Neural crest cell (in vitro differentiated cells): ENCODE results near the gene KRT6B. TPM values are rescaled to one million over a fixed set of nuclear protein-coding genes. Genes with fewer than 3 reads are reported as not detected.

Experiments
- DNase-seq: peaks from one replicate; pipeline ENCODE4 v3.0.0; 2021; ENCODE audit warnings: low read depth, mixed read lengths, low spot score
- H3K27ac Mint-ChIP-seq: one replicate; pipeline ENCODE4 v1.8.0; 2021; ENCODE audit warnings: mild to moderate bottlenecking, mixed read lengths; ENCODE audit not compliant: unreplicated experiment
- H3K27me3 Mint-ChIP-seq: 2 replicates; pipeline ENCODE4 v1.8.0; 2021; ENCODE audit warnings: low read depth, mild to moderate bottlenecking, mixed read lengths
- H3K36me3 Mint-ChIP-seq: 2 replicates; pipeline ENCODE4 v1.8.0; 2021; ENCODE audit warnings: low read depth, mild to moderate bottlenecking, mixed read lengths
- H3K4me1 Mint-ChIP-seq: 2 replicates; pipeline ENCODE4 v1.8.0; 2021; ENCODE audit warnings: mixed read lengths
- H3K4me3 Mint-ChIP-seq: one replicate; pipeline ENCODE4 v1.8.0; 2021; ENCODE audit warnings: mild to moderate bottlenecking, mixed read lengths
- H3K9me3 Mint-ChIP-seq: 2 replicates; pipeline ENCODE4 v1.8.0; 2021; ENCODE audit warnings: mixed read lengths
- CTCF ChIP-seq: fragments of 200-600 bp; sonication (generic); conservative IDR thresholded peaks from 2 replicates; pipeline ENCODE4 v1.5.0; 2021; ENCODE audit warnings: antibody characterized with exemption, mild to moderate bottlenecking
- total RNA-seq: library from RNA; stranded (reverse); gene quantifications from 2 replicates; pipeline ENCODE4 v1.2.1, GENCODE V29; 2021

Gene KRT6B
- total RNA-seq, 1 donor from 2014 or later = not detected

DNA sequence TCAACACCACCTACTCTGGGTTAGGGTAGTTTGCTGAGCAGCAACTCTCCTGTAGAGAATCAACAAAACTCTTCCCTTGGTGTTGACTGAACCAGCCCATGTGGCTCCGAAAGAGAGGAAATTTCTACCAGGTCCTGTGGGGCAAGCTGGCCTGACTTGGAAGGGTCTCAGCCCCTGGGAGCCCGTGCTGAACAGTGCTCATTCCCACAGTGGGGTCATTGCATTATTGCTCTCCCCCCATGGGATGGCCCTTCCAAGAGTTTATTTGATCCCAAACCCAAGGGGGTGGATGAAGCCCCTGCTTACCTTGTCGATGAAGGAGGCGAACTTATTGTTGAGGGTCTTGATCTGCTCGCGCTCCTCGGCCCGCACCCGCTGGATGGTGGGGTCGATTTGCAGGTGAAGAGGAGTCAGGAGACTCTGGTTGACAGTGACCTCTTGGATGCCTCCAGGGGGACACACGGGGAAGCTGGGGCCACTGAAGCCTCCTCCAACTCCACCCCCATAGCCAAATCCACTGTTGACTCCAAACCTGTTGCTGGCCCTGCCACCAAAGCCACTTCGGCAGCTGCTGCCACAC is 18.4 kb downstream of the KRT6B start:
- no peaks in the 10 kb centered on the region for H3K36me3 Mint-ChIP-seq
- no peak overlapping the region for H3K27ac Mint-ChIP-seq
- TF ChIP-seq CTCF = no peak
- DNase-seq = no peak
- peaks cover 29% of the 10 kb centered on the region for H3K27me3 Mint-ChIP-seq
- no peak overlapping the region for H3K4me3 Mint-ChIP-seq
- H3K4me1 Mint-ChIP-seq = peaks cover 10% of the 10 kb centered on the region
- H3K9me3 Mint-ChIP-seq = peaks cover 3% of the 10 kb centered on the region

DNA sequence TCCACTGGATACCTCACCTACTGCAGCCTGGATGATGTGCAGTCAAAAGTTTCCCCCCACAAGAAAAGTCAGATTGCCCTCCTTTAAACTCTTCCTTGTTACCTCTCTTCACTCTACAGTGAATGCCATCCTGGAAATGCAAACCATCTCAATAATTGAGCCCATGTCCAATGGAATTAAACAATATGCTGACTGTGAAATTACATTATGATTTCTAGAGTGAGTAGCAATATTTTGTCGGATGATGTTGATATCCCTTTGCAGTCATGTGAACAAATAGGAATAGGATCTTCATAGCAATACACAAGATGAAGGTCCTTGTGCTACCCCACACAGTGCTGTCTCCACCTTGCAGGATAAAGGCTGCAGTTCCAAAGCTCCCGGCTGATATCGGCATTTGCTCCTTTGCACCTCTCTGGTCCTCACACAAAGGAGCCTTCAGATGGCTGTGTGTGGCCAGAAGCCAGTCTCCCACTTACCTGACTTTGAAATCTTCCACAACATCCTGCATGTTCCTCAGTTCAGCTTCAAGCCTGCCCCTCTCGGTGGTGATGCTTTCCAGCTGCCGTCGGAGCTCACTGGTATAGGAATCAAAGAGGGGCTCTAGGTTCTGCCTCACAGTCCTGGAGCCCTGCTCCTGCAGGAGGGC is 19.3 kb downstream of the KRT6B start:
- no peak for TF ChIP-seq CTCF
- no peaks in the 10 kb centered on the region for H3K36me3 Mint-ChIP-seq
- peaks cover 30% of the 10 kb centered on the region for H3K27me3 Mint-ChIP-seq
- no peak overlapping the region for H3K4me3 Mint-ChIP-seq
- H3K27ac Mint-ChIP-seq = no peak overlapping the region
- H3K4me1 Mint-ChIP-seq = peaks cover 10% of the 10 kb centered on the region
- H3K9me3 Mint-ChIP-seq = peaks cover 3% of the 10 kb centered on the region
- no peak for DNase-seq

GRCh38 chr12:52428121-52428520 is 23.8 kb downstream of the KRT6B start:
- Mint-ChIP-seq H3K27ac (no peak overlapping the region), H3K27me3 (peaks cover 39% of the 10 kb centered on the region), H3K36me3 (no peaks in the 10 kb centered on the region), H3K9me3 (no peaks in the 10 kb centered on the region), H3K4me3 (no peak overlapping the region), H3K4me1 (no peaks in the 10 kb centered on the region)
- no peak for TF ChIP-seq CTCF
- no peak for DNase-seq

DNA sequence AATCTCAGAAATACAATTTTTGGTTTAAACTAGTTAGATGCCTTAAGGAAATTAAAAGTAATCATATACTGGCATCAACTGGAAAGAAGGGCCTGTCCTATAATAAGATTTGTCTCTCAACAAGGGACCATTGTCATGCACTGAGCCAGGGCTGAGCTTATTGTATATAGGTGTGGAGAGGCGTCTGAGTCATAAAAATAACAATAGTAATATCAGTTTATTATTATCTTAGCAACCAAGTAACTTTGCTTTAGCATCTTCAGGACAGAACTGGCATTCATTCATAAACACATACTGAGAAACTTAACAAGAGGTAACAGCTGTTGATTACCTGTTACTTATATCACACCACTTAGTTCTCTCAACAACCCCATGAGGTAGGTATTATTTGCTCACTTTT is 24.9 kb downstream of the KRT6B start:
- DNase-seq = no peak
- Mint-ChIP-seq H3K4me1 (no peaks in the 10 kb centered on the region), H3K27me3 (peaks cover 34% of the 10 kb centered on the region), H3K27ac (no peak overlapping the region), H3K4me3 (no peak overlapping the region), H3K9me3 (no peaks in the 10 kb centered on the region), H3K36me3 (no peaks in the 10 kb centered on the region)
- TF ChIP-seq CTCF = no peak

- Mint-ChIP-seq H3K27me3 (peaks cover 30% of the 10 kb centered on the region), H3K9me3 (no peaks in the 10 kb centered on the region), H3K4me1 (no peaks in the 10 kb centered on the region), H3K27ac (no peak overlapping the region), H3K4me3 (no peak overlapping the region), H3K36me3 (no peaks in the 10 kb centered on the region)
- no peak for TF ChIP-seq CTCF
- no peak for DNase-seq
Measured at GRCh38 chr12:52426034-52426433, 25.9 kb downstream of the KRT6B start.
